H54 (cell line): ENCODE measurements around the gene TADA3.

Source experiments
- DNase-seq: peaks from one replicate; pipeline ENCODE4 v3.0.0; 2011; ENCODE audit warnings: low spot score, mixed read lengths; ENCODE audit not compliant: insufficient read length
- FAIRE-seq: peaks from 3 replicates; lab custom pipeline; 2011; peaks lifted over from hg19 to GRCh38; lab: Jason Lieb, UNC
- POLR2A ChIP-seq: IDR thresholded peaks from 2 replicates; pipeline ENCODE4 v1.6.1; 2011; ENCODE audit warnings: low read depth, mild to moderate bottlenecking, low read length

The TADA3 gene

GRCh38 chr3:9804996-9805395 is 12.7 kb upstream of the TADA3 start:
- no peak for DNase-seq
- no peak for TF ChIP-seq POLR2A
- FAIRE-seq: no peak

- no peak for TF ChIP-seq POLR2A
- DNase-seq: no peak
- FAIRE-seq: no peak
Measured at GRCh38 chr3:9803494-9803893, 11.2 kb upstream of the TADA3 start.

GRCh38 chr3:9800529-9800928 is 8.3 kb upstream of the TADA3 start:
- FAIRE-seq: no peak
- DNase-seq: no peak
- no peak for TF ChIP-seq POLR2A

- FAIRE-seq (no peak), DNase-seq (no peak)
- TF ChIP-seq POLR2A: no peak
Measured at GRCh38 chr3:9797196-9797945, 5.1 kb upstream of the TADA3 start.

GRCh38 chr3:9795207-9795606 is 2.9 kb upstream of the TADA3 start:
- no peak for FAIRE-seq
- DNase-seq: no peak
- no peak for TF ChIP-seq POLR2A

- DNase-seq (no peak), FAIRE-seq (no peak)
- TF ChIP-seq POLR2A: no peak
Measured at GRCh38 chr3:9794400-9794799, 2.1 kb upstream of the TADA3 start.

- no peak for TF ChIP-seq POLR2A
- DNase-seq (no peak), FAIRE-seq (no peak)
Measured at GRCh38 chr3:9793161-9793781, 998 bp upstream of the TADA3 start.

- TF ChIP-seq POLR2A: no peak
- FAIRE-seq: no peak
- no peak for DNase-seq
Measured at GRCh38 chr3:9791790-9792404, 376 bp downstream of the TADA3 start.

- DNase-seq: no peak
- no peak for FAIRE-seq
- TF ChIP-seq POLR2A: no peak
Measured at GRCh38 chr3:9791127-9791526, 1.1 kb downstream of the TADA3 start.

GRCh38 chr3:9787714-9788113 is 4.6 kb downstream of the TADA3 start:
- DNase-seq: no peak

GRCh38 chr3:9786825-9787669 is 5.2 kb downstream of the TADA3 start:
- DNase-seq (no peak), FAIRE-seq (no peak)
- TF ChIP-seq POLR2A: no peak

More at GRCh38 chr3:9787714-9788113, 4.6 kb downstream of the TADA3 start:
- TF ChIP-seq POLR2A: no peak
- FAIRE-seq: no peak

- TF ChIP-seq POLR2A: no peak
- no peak for DNase-seq
- FAIRE-seq: no peak
Measured at GRCh38 chr3:9786209-9786739, 6.0 kb downstream of the TADA3 start.

- no peak for DNase-seq
- no peak for FAIRE-seq
- no peak for TF ChIP-seq POLR2A
Measured at GRCh38 chr3:9785602-9786001, 6.7 kb downstream of the TADA3 start.
